HG02973 (cell line): ENCODE data around the gene NSD1.

Experiments used
- ATAC-seq: cut with Tn5 transposase; IDR thresholded peaks from one replicate; pipeline ENCODE4 v1.9.1; 2021; ENCODE audit warnings: moderate library complexity; ENCODE audit not compliant: unreplicated experiment

Gene NSD1

GRCh38 chr5:177133096-177133852 is at the start of gene NSD1:
TSS of gene NSD1 (plus strand) at chr5:177133773. CDS start at chr5:177135104, 1,331 bp downstream.
- peak; percentile 52 for ATAC-seq

- no peak for ATAC-seq
Observed at GRCh38 chr5:177084175-177084574, 49.4 kb upstream of the NSD1 start.

- no peak for ATAC-seq
Observed at GRCh38 chr5:177085985-177086653, 47.5 kb upstream of the NSD1 start.

- peak; percentile 66 for ATAC-seq
Observed at GRCh38 chr5:177086654-177087397, 46.7 kb upstream of the NSD1 start, which contains the start of gene FGFR4. TSS of gene FGFR4 (plus strand) at chr5:177086915. CDS start at chr5:177089603, 2,688 bp downstream.

GRCh38 chr5:177087398-177088005 is 46.1 kb upstream of the NSD1 start:
- no peak for ATAC-seq

- no peak for ATAC-seq
Observed at GRCh38 chr5:177089127-177089526, 44.4 kb upstream of the NSD1 start.

- no peak for ATAC-seq
Observed at GRCh38 chr5:177089825-177090641, 43.5 kb upstream of the NSD1 start.

GRCh38 chr5:177090813-177091212 is 42.8 kb upstream of the NSD1 start:
- no peak for ATAC-seq

- no peak for ATAC-seq
Observed at GRCh38 chr5:177091232-177091631, 42.3 kb upstream of the NSD1 start.

GRCh38 chr5:177092178-177093081 is 41.1 kb upstream of the NSD1 start:
- ATAC-seq = no peak

GRCh38 chr5:177093082-177093712 is 40.4 kb upstream of the NSD1 start:
- no peak for ATAC-seq

GRCh38 chr5:177093803-177094202 is 39.8 kb upstream of the NSD1 start:
- ATAC-seq = no peak

- ATAC-seq = no peak
Observed at GRCh38 chr5:177094224-177095087, 39.1 kb upstream of the NSD1 start.

GRCh38 chr5:177095088-177095669 is 38.4 kb upstream of the NSD1 start:
- ATAC-seq = no peak

- ATAC-seq = no peak
Observed at GRCh38 chr5:177096162-177097015, 37.2 kb upstream of the NSD1 start.
